Right renal pelvis (tissue), 4 donors: ENCODE measurements around the gene REXO5. TPM values are rescaled to one million over a fixed set of nuclear protein-coding genes. Genes with fewer than 3 reads are reported as not detected.

Source experiments
- DNase-seq, 4 donors: peaks; one replicate each; pipeline ENCODE4 v3.0.0-alpha.2; 2013; ENCODE audit warnings: low read depth in 4 of 4, low spot score in 3 of 4, missing footprints in 1 of 4
- polyA plus RNA-seq, 4 donors: library from polyadenylated mRNA; unstranded; fragments of 120-200 nt; gene quantifications; one replicate each; pipeline ENCODE4 v1.2.1, GENCODE V29; 2013; ENCODE audit not compliant: insufficient read length in 4 of 4

REXO5 gene
- polyA plus RNA-seq, 4 donors, result 5.9 to 7.4 (median 6.6) TPM

DNA sequence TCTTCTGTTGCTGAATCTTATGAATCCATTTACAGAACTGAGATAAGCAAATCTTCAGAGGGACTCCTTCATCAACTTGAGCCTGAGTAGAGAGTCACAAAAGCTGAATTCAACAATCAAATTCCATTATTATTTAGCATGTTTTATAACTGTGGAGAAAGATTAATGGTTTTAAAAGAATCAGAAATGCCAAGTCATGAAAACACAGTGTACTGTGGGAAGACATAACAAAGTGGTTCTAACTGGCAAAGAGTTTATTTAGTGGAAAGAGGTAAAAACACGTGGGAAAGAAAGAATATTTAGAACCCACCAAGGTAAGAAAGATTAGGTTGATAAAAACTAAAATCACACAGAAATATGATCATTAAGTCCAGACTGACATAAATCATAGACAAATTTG, 5.0 kb upstream of the REXO5 start:
- no peak for DNase-seq

- no peak for DNase-seq
These were observed 3.2 kb upstream of the REXO5 start for GRCh38 chr16:20803192-20803560.

DNA sequence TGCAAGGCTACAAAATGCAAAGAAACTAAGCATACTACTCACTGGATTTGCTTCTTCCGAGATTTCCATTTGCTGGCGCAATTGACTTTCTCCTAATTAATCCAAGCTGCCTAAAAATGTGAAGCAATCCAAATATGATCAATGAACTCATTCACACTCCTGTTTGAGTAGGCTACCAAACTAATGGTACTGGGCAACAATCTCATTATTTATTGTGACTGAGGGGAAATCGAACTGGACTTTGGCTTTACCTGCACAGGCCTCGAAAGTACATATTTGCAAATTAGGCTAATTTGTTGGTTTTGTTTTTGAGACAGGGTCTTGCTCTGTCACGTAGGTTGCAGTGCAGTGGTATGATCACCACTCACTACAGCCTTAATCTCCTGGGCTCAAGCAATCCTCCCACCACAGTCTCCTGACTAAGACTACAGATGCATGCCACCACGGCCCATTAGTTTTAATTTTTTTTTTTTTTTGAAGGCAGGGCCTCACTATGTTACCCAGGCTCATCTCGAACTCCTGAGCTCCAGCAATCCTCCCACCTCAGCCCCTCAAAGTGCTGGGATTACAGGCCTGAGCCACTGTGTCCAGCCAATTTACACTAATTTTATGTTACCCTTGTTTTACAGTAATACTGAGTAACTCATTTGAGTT, 2.6 kb upstream of the REXO5 start:
- no peak for DNase-seq

GRCh38 chr16:20805684-20806167, 601 bp upstream of the REXO5 start:
- DNase-seq, result peak in 1 of 4 donors; percentile 20

- DNase-seq, result no peak
These were observed 1.5 kb downstream of the REXO5 start for GRCh38 chr16:20807862-20808261.

DNA sequence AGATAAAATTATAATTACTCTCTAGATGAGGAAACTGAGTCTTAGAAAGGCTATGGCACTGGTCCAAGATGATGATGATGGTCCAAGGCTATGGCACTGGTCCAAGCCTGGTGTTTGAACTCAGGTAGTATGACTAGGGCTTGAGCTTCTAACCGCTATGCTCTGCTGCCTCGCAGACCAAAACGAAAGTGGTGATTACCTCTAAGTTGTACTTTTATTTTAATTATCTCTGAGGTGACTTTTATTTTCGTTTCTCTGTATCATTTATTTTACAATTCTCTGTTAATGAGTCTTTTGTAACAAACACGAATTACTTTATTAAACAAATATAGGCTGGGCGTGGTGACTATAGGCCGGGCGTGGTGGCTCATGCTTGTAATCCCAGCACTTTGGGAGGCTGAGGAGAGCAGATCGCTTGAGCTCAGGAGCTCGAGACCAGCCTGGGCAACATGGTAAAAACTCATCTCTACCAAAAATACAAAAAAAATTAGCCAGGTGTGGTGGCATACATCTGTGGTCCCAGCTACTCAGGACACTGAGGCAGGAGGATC, 5.6 kb downstream of the REXO5 start:
- DNase-seq, result no peak

DNA sequence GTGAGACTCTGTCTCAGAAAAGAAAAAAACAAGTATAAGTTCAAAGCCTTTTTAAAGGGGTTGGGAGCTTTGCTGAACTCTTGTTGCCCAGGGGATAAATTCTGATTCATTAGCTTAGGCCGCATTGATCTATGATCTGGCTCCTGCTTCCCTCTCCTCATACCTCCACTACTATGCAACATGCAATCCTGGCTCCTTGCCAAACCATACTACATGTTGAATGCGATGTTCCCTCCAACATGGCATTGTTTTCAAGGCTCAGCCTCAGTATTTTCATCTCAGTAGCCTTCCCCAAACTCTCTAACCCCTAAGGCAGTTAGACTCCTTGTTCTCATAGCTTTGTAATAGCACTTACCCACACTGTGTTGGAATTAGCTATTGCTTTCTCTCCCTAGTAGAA, 6.2 kb downstream of the REXO5 start:
- no peak for DNase-seq

- no peak for DNase-seq
These were observed 8.5 kb downstream of the REXO5 start for GRCh38 chr16:20814784-20815183.

DNA sequence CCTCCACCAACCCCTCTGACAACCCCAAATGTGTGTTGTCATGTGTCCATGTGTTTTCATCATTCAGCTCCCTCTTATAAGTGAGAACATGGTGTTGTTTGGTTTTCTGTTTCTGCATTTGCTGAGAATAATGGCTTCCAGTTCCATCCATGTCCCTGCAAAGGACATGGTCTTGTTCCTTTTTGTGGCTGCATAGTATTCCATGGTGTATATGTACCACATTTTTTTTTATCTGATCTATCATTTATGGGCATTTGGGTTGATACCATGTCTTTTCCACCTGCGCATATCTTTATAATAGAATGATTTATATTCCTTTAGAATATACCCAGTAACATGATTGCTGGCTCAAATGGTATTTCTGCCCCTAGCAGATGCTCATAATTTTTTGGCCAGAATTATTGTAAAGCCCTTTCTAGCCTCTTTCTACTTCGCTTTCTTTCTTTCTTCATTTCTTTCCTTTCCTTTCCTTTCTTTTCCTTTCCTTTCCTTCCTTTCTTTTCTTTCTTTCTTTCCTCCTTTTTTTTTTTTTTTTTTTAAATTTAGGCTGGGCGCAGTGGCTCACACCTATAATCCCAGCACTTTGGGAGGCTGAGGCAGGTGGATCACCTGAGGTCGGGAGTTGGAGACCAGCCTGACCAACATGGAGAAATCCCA, 12.7 kb downstream of the REXO5 start:
- no peak for DNase-seq

DNA sequence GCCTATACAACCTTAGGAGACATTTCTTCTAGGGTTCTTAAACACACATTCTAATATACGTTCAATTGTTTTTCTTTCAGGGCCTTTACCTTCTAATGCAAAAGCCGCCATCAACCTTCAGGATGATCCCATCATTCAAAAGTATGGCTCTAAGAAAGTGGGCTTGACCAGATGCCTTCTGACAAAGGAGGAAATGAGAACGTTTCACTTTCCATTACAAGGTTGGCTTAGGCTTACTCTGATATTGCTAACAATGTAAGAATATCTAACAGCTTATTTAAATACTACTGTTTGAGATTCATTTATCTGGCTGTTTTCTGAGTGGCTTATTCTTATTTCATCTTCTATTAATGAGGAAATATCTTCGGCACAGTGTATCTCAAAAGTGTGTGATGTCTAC, 15.4 kb downstream of the REXO5 start:
- no peak for DNase-seq

DNA sequence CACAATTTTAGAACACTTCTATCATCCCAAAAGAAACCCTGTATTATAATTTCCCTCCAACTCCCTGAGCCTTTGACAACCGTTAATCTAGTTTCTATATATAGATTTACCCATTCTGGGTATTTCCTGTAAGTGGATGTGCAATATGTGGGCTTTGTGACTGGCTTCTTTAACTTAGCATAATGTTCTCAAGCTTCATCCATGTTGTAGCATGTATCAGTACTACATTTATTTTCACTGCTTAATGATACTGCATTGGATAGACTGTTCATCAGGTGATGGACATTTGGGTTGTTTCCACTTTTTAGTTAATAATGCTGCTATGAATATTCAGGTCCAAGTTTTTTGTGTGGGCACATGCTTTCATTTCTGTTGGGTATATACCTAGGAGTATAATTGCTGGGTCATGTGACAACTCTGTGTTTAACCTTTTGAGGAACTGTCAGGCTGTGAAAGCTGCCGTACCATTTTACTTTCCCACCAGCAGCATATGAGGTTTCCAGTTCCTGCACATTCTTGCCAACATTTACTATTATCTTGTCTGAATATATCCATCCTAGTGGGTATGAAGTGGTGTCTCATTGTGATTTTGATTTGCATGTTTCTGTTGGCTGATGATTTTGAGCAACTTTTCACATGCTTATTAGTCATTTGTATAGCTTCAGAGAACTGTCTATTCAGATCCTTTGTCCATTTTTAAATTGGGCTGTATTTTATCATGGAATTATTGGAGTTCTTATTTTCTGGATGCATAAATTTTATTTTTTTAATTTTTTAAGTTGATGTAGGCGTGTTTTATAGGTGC, 16.4 kb downstream of the REXO5 start:
- DNase-seq, result no peak

- DNase-seq, result no peak
These were observed 19.8 kb downstream of the REXO5 start for GRCh38 chr16:20826039-20826566.

DNA sequence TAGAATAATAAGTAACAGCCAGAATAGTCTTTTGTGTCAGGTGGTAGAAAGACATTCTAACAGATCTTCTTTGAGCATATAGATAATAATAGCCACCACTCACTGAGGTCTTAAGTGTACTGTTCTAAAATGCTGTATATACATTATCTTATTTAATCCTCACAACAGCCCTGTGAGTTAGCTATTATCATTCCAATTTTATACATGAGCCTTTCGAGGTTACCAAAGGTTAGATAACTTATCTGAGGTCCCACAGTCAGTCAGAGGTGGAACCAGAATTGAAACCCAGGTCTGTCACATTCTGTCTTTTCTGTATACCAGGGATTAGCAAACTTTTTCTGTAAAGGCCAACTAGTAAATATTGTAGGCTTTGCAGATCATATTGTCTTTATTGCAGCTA, 23.2 kb downstream of the REXO5 start:
- DNase-seq, result no peak

GRCh38 chr16:20830372-20830771, 24.0 kb downstream of the REXO5 start:
- no peak for DNase-seq

DNA sequence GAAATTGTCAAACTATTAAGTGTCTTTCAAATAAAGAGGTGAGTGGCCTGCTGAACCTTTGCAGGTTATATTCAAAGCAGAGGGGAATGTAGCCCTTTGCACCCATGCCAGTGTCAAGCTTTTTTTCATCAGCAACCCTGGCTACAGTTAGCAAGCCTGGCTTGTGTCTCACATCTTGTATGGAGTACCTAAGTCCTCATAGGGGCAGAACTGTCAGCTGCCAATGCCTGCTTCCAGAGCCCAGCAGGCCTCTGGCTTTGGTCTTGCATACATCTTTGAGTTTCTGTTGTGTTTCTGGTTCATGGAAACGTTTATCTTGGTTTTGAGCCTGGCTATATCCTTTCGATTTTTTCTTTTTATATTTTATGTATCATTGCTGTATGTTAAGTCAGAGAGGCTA, 26.8 kb downstream of the REXO5 start:
- DNase-seq, result no peak

GRCh38 chr16:20838240-20838639, 31.9 kb downstream of the REXO5 start:
- DNase-seq, result no peak

DNA sequence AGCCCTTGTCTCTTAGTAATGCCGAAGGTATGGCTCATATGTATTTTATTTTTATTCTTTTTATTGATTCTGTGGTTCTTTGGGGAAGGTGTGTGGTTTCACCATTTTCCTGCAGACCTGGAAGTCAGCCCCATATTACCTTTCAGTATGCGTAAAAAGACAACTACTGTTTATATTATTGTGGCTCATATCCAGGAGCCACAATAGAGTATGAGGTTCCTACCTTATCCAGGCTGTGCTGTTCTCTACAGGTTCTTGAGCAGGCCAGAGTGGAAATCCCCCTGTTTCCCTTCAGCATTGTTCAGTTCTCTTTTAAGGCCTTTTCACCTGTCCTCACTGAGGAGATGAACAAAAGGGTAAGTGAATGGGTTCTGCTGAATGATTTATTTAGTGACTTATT, 33.2 kb downstream of the REXO5 start:
- no peak for DNase-seq

GRCh38 chr16:20844054-20844453, 37.7 kb downstream of the REXO5 start:
- no peak for DNase-seq

- no peak for DNase-seq
These were observed 38.3 kb downstream of the REXO5 start for GRCh38 chr16:20844588-20844987.

DNA sequence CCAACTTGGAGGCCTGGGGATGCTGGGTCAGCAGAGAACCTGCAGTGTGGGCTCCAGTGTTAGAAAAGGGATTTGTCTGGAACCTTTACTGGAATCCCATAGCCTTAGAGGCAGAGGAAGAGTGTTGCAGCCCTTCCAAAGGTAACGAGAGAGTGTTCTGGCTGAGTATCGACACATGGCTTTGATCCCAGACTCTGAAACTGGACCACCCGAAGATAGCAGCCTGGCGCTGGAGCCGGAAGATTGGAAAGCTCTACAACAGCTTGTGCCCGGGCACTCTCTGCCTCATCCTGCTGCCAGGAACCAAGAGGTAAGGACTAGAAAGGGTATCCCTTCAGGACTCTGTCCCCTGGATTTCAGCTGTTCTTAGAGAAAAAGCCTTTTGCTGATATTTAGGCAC, 39.7 kb downstream of the REXO5 start:
- no peak for DNase-seq

DNA sequence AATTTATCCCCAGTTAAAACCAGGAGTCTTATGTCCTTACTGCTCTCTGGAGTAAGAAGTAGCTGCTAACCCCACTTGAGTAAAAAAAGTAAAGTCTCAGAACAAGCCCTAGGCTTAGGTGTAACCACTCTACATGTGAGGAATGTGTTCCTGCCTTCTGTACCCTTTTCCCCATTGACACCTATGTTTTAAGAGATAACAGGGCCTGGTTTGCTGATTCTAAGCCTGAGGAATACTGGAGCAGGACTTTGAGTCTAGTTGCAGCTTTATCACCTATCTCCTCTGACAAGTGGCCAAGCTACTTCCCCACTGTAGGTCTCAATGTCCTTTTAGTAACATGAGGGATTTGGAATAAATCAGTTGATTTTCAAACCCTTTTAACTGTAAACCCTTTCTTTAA, 40.2 kb downstream of the REXO5 start:
- no peak for DNase-seq
